ENCODE measurements around the gene IRF9. TPM values are rescaled to one million over a fixed set of nuclear protein-coding genes. Genes with fewer than 3 reads are reported as not detected.
A peak's percentile ranks its signal among the peaks of the same experiment; 100 is the strongest.

IRF9 gene
- total and polyA plus RNA-seq, 2 of the 13 experiments (the other 11 are each of a cell fraction or from before 2014, with no cell fraction given) = 14.9 to 49.7 TPM

DNA sequence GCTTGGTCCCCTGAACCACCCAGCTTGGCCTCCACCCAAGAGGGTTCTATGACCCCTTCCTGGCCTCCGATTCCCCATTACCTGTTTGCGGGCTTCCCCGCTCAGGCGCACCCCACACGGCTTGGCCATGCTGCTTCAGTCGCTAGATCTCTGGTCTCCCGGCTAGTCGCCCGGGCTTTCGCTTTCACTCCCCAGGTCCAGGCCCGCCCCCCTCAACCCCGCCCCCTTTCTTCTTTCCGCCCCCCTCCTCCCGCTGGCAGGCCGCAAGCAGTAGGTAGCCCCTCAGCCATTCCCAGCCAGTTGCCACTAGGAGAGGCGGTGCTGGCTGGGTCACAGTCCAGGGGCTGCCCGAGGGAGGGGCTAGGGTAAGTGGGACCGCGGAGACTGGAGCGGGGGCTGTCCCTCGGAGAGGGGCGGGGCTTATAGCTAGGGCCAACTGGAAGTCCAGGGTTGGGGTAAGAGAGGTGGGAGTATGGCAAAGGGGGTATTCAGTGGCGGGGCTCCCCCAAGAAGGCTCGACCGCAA, 14.6 kb upstream of the IRF9 start, which contains the start of gene PSME2 (continued):
- TF ChIP-seq NR2F6 (IDR thresholded peaks at IDR 0.05) (no peak), NR2F6 (CRISPR knock-in tag; IDR thresholded peaks at IDR 0.05) (no peak; the same call in 1 of the 2 replicates), ZNF713 (CRISPR knock-in tag; IDR thresholded peaks at IDR 0.05) (no peak), ZNF589 (CRISPR knock-in tag; conservative IDR thresholded peaks at IDR 0.05) (no peak), ZSCAN9 (CRISPR knock-in tag; IDR thresholded peaks at IDR 0.05; ENCODE audit: borderline replicate concordance) (peak; percentile 50; the same call in 1 of the 2 replicates), ZNF850 (CRISPR knock-in tag; conservative IDR thresholded peaks at IDR 0.05) (no peak), ZNF546 (CRISPR knock-in tag; conservative IDR thresholded peaks at IDR 0.05) (0 out of 2 replicates have a peak, but pooled peaks have one; percentile 16), FOXO4 (CRISPR knock-in tag; conservative IDR thresholded peaks at IDR 0.05) (no peak), ZNF773 (CRISPR knock-in tag; IDR thresholded peaks at IDR 0.05; ENCODE audit: borderline replicate concordance) (no peak), ZNF572 (CRISPR knock-in tag; IDR thresholded peaks at IDR 0.05) (no peak), POGK (CRISPR knock-in tag; conservative IDR thresholded peaks at IDR 0.05) (peak; percentile 62), TRIM24 (CRISPR knock-in tag; IDR thresholded peaks at IDR 0.05) (no peak), ARID3A (IDR thresholded peaks at IDR 0.05; ENCODE audit: low read depth, low read length) (peak; percentile 44; the same call in 1 of the 2 replicates), NR1H2 (CRISPR knock-in tag; IDR thresholded peaks at IDR 0.05; ENCODE audit: borderline replicate concordance, low read depth) (no peak), TAF1 (CRISPR knock-in tag; IDR thresholded peaks at IDR 0.05) (peak; percentile 77; the same call in 1 of the 2 replicates), BCL6 (CRISPR knock-in tag; IDR thresholded peaks at IDR 0.05) (peak; percentile 48), E2F5 (CRISPR knock-in tag; conservative IDR thresholded peaks at IDR 0.05) (0 out of 2 replicates have a peak, but pooled peaks have one; percentile 17), ZNF331 (CRISPR knock-in tag; IDR thresholded peaks at IDR 0.05) (peak; percentile 76), MED8 (CRISPR knock-in tag; IDR thresholded peaks at IDR 0.05; ENCODE audit: insufficient replicate concordance) (peak; percentile 75)
- TF ChIP-seq, protein P1, sequence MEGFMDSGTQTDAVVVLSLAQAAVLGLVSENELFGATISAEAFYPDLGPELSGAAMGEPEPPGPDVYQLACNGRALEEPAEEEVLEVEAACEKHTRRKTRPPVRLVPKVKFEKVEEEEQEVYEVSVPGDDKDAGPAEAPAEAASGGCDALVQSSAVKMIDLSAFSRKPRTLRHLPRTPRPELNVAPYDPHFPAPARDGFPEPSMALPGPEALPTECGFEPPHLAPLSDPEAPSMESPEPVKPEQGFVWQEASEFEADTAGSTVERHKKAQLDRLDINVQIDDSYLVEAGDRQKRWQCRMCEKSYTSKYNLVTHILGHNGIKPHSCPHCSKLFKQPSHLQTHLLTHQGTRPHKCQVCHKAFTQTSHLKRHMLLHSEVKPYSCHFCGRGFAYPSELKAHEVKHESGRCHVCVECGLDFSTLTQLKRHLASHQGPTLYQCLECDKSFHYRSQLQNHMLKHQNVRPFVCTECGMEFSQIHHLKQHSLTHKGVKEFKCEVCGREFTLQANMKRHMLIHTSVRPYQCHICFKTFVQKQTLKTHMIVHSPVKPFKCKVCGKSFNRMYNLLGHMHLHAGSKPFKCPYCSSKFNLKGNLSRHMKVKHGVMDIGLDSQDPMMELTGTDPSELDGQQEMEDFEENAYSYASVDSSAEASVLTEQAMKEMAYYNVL (CRISPR knock-in tag; IDR thresholded peaks at IDR 0.05; ENCODE audit: borderline replicate concordance) = peak; percentile 90; the same call in 1 of the 2 replicates
- TF ChIP-seq, protein P2, sequence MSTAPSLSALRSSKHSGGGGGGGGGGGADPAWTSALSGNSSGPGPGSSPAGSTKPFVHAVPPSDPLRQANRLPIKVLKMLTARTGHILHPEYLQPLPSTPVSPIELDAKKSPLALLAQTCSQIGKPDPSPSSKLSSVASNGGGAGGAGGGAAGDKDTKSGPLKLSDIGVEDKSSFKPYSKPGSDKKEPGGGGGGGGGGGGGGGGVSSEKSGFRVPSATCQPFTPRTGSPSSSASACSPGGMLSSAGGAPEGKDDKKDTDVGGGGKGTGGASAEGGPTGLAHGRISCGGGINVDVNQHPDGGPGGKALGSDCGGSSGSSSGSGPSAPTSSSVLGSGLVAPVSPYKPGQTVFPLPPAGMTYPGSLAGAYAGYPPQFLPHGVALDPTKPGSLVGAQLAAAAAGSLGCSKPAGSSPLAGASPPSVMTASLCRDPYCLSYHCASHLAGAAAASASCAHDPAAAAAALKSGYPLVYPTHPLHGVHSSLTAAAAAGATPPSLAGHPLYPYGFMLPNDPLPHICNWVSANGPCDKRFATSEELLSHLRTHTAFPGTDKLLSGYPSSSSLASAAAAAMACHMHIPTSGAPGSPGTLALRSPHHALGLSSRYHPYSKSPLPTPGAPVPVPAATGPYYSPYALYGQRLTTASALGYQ (CRISPR knock-in tag; IDR thresholded peaks at IDR 0.05) = no peak

All from HepG2 (cell line).